K562 (cell line): ENCODE results near the gene KIAA0825. TPM values are rescaled to one million over a fixed set of nuclear protein-coding genes. Genes with fewer than 3 reads are reported as not detected.

Experiments
- ARID4B ChIP-seq: sonication (generic); formaldehyde crosslinking; IDR thresholded peaks from 2 replicates; pipeline ENCODE4 v1.8.0; 2022; ENCODE audit warnings: mild to moderate bottlenecking, missing genetic modification reagents
- CREB3L1 ChIP-seq: fragments of 450-650 bp; IDR thresholded peaks from 2 replicates; pipeline ENCODE4 v1.6.1; 2014; ENCODE audit warnings: low read depth, mild to moderate bottlenecking, moderate library complexity, borderline replicate concordance
- EP400 ChIP-seq: fragments of 450-650 bp; IDR thresholded peaks from 2 replicates; pipeline ENCODE4 v1.6.1; 2017; ENCODE audit warnings: antibody characterized with exemption, mild to moderate bottlenecking, moderate library complexity
- GTF2E2 ChIP-seq: fragments of 200-800 bp; sonication (Bioruptor generic); IDR thresholded peaks from 2 replicates; pipeline ENCODE4 v1.6.1; 2016; ENCODE audit warnings: missing genetic modification characterization, missing compliant biosample characterization
- KLF13 ChIP-seq: fragments of 450-650 bp; IDR thresholded peaks from 2 replicates; pipeline ENCODE4 v1.6.1; 2016; ENCODE audit warnings: missing genetic modification characterization, low read depth, mild to moderate bottlenecking, missing compliant biosample characterization, moderate library complexity, borderline replicate concordance
- MLLT1 ChIP-seq, 2 experiments: fragments of 450-650 bp; IDR thresholded peaks; 2 replicates each; pipeline ENCODE4 v1.6.1; 2016
- SIN3A ChIP-seq, 2 experiments: fragments of 150-350 bp in 1 of 2; IDR thresholded peaks; 2 replicates each; pipeline ENCODE4 v1.6.1; 2011 to 2016; ENCODE audit warnings: borderline replicate concordance in 2 of 2, low read depth in 2 of 2, low read length in 2 of 2, mild to moderate bottlenecking in 2 of 2, moderate library complexity in 2 of 2; ENCODE audit not compliant: control insufficient read depth in 1 of 2
- STAT5A ChIP-seq: IDR thresholded peaks from 2 replicates; pipeline ENCODE4 v1.6.1; 2012; ENCODE audit warnings: low read length, inconsistent platforms, borderline replicate concordance
- YY1 ChIP-seq, 3 experiments: IDR thresholded peaks; 2 replicates each; pipeline ENCODE4 v1.6.1; 2011; ENCODE audit warnings: low read length in 2 of 3, mild to moderate bottlenecking in 2 of 3, moderate library complexity in 2 of 3, borderline replicate concordance in 1 of 3, control low read depth in 1 of 3, low read depth in 1 of 3; ENCODE audit not compliant: insufficient read depth in 3 of 3, insufficient replicate concordance in 2 of 3, control insufficient read depth in 1 of 3, insufficient read length in 1 of 3; ENCODE audit errors: extremely low read depth in 1 of 3
- ZBTB7A ChIP-seq: IDR thresholded peaks from 2 replicates; pipeline ENCODE4 v1.6.1; 2011; ENCODE audit warnings: low read depth, mild to moderate bottlenecking, low read length, moderate library complexity, borderline replicate concordance; ENCODE audit not compliant: control insufficient read depth
- ZNF444 ChIP-seq: fragments of 250-450 bp; sonication (Bioruptor Pico); IDR thresholded peaks from 2 replicates; pipeline ENCODE4 v1.4.0; 2020; ENCODE audit warnings: mild to moderate bottlenecking, moderate library complexity
- polyA plus RNA-seq, 8 experiments: library from polyadenylated mRNA; depleted of rRNA in 4 of 8; stranded (reverse) in 5 of 8; unstranded in 3 of 8; fragments of >200 nt; fragmentation: Nextera tagmentation in 2 of 8; fragmentation: Illumina TruSeq in 1 of 8; extraction: Ambion mirVana in 2 of 8; extraction: Trizol in 1 of 8; gene quantifications; 2 replicates each; pipeline versions ENCODE4 v1.2.1 to v1.2.3, GENCODE V29; 2011 to 2014; ENCODE audit warnings: inconsistent platforms in 1 of 8, missing spikeins in 1 of 8
- total RNA-seq, 7 experiments: library from RNA; depleted of rRNA in 6 of 7; stranded (reverse); fragments of >200 nt in 6 of 7; fragmentation: Illumina TruSeq in 2 of 7; extraction: Trizol in 2 of 7; gene quantifications; 2 replicates each; pipeline versions ENCODE4 v1.2.1 to v1.2.3, GENCODE V29; 2011 to 2021; ENCODE audit warnings: low replicate concordance in 1 of 7
- TF ChIP-seq, protein P1 (sequence below), 3 experiments: fragments of 200-800 bp in 1 of 3; fragments of 250-450 bp in 1 of 3; fragments of 450-650 bp in 1 of 3; sonication (Bioruptor Pico) in 1 of 3; sonication (Bioruptor generic) in 1 of 3; formaldehyde crosslinking in 1 of 3; IDR thresholded peaks; 2 replicates each; pipeline versions ENCODE4 v1.6.1 to v1.8.0; 2016 to 2022; ENCODE audit warnings: mild to moderate bottlenecking in 2 of 3, missing genetic modification characterization in 2 of 3, missing compliant biosample characterization in 1 of 3, moderate library complexity in 1 of 3

KIAA0825 gene
- total and polyA plus RNA-seq, 9 of the 15 experiments (the other 6 are each of a cell fraction or from before 2014, with no cell fraction given) = 0.05 to 0.36 (median 0.16) TPM; not detected in 1

- TF ChIP-seq SIN3A (IDR thresholded peaks at IDR 0.05; ENCODE audit: borderline replicate concordance in 2 of 2, control insufficient read depth in 1 of 2, low read depth in 2 of 2, low read length in 2 of 2) (peak in 1 of 2 experiments; percentile 51; a peak in 2 of 4 replicates), YY1 (IDR thresholded peaks at IDR 0.05; ENCODE audit: borderline replicate concordance in 1 of 3, control insufficient read depth in 1 of 3, extremely low read depth in 1 of 3, insufficient read depth in 3 of 3, insufficient read length in 1 of 3, insufficient replicate concordance in 2 of 3, low read depth in 1 of 3, low read length in 2 of 3) (peak in 1 of 3 experiments; percentile 9), EP400 (peak; percentile 75), MLLT1 (IDR thresholded peaks at IDR 0.05) (peak in 1 of 2 experiments; percentile 83; a peak in 1 of 4 replicates), ZBTB7A (0 out of 2 replicates have a peak, but pooled peaks have one; percentile 31), CREB3L1 (peak; percentile 39; the same call in 1 of the 2 replicates), KLF13 (tag) (peak; percentile 54; the same call in 1 of the 2 replicates), GTF2E2 (tag) (0 out of 2 replicates have a peak, but pooled peaks have one; percentile 39), ARID4B (CRISPR knock-in tag) (peak; percentile 44; the same call in 1 of the 2 replicates), STAT5A (no peak), ZNF444 (no peak)
- TF ChIP-seq, protein P1, sequence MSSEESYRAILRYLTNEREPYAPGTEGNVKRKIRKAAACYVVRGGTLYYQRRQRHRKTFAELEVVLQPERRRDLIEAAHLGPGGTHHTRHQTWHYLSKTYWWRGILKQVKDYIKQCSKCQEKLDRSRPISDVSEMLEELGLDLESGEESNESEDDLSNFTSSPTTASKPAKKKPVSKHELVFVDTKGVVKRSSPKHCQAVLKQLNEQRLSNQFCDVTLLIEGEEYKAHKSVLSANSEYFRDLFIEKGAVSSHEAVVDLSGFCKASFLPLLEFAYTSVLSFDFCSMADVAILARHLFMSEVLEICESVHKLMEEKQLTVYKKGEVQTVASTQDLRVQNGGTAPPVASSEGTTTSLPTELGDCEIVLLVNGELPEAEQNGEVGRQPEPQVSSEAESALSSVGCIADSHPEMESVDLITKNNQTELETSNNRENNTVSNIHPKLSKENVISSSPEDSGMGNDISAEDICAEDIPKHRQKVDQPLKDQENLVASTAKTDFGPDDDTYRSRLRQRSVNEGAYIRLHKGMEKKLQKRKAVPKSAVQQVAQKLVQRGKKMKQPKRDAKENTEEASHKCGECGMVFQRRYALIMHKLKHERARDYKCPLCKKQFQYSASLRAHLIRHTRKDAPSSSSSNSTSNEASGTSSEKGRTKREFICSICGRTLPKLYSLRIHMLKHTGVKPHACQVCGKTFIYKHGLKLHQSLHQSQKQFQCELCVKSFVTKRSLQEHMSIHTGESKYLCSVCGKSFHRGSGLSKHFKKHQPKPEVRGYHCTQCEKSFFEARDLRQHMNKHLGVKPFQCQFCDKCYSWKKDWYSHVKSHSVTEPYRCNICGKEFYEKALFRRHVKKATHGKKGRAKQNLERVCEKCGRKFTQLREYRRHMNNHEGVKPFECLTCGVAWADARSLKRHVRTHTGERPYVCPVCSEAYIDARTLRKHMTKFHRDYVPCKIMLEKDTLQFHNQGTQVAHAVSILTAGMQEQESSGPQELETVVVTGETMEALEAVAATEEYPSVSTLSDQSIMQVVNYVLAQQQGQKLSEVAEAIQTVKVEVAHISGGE (CRISPR knock-in tag; IDR thresholded peaks at IDR 0.05) = peak in 2 of 3 experiments; percentile 58 to 94; a peak in 3 of 6 replicates
Measured at GRCh38 chr5:94111209-94112004, 507.0 kb downstream of the KIAA0825 start (continued).
